Muscle of leg (tissue), 11 donors: ENCODE results near the gene MMP25. TPM values are rescaled to one million over a fixed set of nuclear protein-coding genes. Genes with fewer than 3 reads are reported as not detected.

ENCODE experiments used
- DNase-seq: peaks from one replicate; pipeline ENCODE4 v3.0.0; 2013
- H3K27ac ChIP-seq: one replicate; pipeline ENCODE4 v1.5.1; 2013; ENCODE audit warnings: mild to moderate bottlenecking, low read length, control low read depth
- H3K27me3 ChIP-seq: one replicate; pipeline ENCODE4 v1.6.1; 2013; ENCODE audit warnings: low read length; ENCODE audit not compliant: control insufficient read depth, insufficient read depth
- H3K36me3 ChIP-seq: one replicate; pipeline ENCODE4 v1.6.1; 2013; ENCODE audit warnings: low read length; ENCODE audit not compliant: control insufficient read depth, insufficient read depth
- H3K4me1 ChIP-seq: one replicate; pipeline ENCODE4 v1.6.1; 2013; ENCODE audit warnings: low read length; ENCODE audit not compliant: control insufficient read depth, insufficient read depth
- H3K4me3 ChIP-seq: one replicate; pipeline ENCODE4 v1.5.1; 2013; ENCODE audit warnings: low read length, control low read depth
- H3K9me3 ChIP-seq: replicated peaks from 2 replicates; pipeline ENCODE4 v1.6.1; 2013; ENCODE audit warnings: low read depth, low read length; ENCODE audit not compliant: control insufficient read depth
- WGBS: methylation state at CpG from one replicate; pipeline ENCODE4 v1.1.5; 2013; ENCODE audit warnings: missing lambda C conversion rate; ENCODE audit not compliant: insufficient coverage; 5-methylcytosine and 5-hydroxymethylcytosine counted together
- polyA plus RNA-seq, 8 donors: library from polyadenylated mRNA; unstranded; fragments of 120-200 nt; gene quantifications; one replicate each; pipeline versions ENCODE4 v1.2.1 to v1.2.3, GENCODE V29; 2013; ENCODE audit warnings: inconsistent platforms in 1 of 8, low replicate concordance in 1 of 8; ENCODE audit not compliant: insufficient read length in 8 of 8, insufficient read depth in 1 of 8
- total RNA-seq: library from RNA; stranded (reverse); fragments of 120-200 nt; gene quantifications from one replicate; pipeline ENCODE4 v1.2.4, GENCODE V29; 2013

The MMP25 gene
- total and polyA plus RNA-seq, 9 donors: 0.58 to 3.0 (median 1.7) TPM

DNA sequence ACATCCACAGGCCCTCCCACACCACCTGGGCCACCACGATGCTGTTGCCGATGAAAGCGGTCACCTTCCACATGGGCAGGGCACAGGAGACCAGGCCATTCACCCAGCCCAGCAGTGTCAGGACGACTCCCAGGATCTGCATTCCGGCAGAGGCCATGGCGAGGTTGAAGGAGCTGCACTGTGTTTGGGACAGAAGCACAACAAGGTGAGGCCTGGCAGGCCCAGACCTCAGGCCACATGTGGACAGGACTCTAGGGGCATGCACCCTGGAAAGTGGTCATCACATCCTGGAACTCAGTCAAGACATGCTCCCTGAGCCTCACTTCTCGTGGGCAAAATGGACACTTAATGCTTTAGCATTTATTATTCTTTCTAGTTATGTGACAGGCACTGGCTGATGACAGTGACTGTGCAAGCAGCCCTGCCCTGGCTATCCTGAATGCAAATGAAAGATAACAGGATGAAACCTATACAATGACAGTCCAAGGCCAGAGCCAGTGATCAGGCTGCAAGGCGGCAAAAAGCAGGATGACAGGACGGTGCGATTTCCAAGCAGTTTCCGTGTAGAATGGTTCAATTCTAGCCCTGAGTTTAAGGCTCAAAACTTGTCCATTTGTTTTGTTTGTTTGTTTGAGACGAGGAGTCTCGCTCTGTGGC, 30.4 kb upstream of the MMP25 start:
- Histone ChIP-seq H3K4me3 (no peak overlapping the region), H3K27ac (no peak overlapping the region), H3K36me3 (no peaks in the 10 kb centered on the region), H3K4me1 (peaks cover 32% of the 10 kb centered on the region), H3K27me3 (peaks cover 84% of the 10 kb centered on the region), H3K9me3 (no peaks in the 10 kb centered on the region)
- WGBS: 83% methylated on average over 9 of the region's 13 CpGs
- no peak for DNase-seq

DNA sequence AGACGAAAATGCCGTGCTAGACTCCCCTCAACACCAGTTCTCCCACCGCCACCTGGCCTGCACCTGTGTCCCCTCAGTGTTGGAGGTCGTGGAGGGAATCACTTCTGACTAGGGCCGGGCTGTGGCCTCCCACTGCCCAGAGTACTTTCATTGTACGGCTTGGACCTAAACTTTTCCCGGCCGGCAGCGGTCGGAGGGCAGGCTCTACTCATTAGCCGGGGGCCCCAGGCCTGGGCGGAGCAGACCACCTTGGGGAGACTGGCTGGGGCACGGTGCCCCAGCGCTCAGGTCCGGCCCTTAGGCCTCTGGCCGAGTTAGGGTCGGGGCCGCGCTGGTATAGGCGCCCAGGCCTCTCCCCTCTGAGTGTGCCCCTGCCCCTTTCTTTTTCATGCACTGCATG, 29.0 kb upstream of the MMP25 start:
- peaks cover 37% of the 10 kb centered on the region for H3K4me1 ChIP-seq
- DNase-seq: no peak
- no peak overlapping the region for H3K27ac ChIP-seq
- no peaks in the 10 kb centered on the region for H3K9me3 ChIP-seq
- 20% methylated on average over 17 of the region's 20 CpGs for WGBS
- no peak overlapping the region for H3K4me3 ChIP-seq
- H3K27me3 ChIP-seq: peaks cover 71% of the 10 kb centered on the region
- H3K36me3 ChIP-seq: peaks cover 3% of the 10 kb centered on the region

DNA sequence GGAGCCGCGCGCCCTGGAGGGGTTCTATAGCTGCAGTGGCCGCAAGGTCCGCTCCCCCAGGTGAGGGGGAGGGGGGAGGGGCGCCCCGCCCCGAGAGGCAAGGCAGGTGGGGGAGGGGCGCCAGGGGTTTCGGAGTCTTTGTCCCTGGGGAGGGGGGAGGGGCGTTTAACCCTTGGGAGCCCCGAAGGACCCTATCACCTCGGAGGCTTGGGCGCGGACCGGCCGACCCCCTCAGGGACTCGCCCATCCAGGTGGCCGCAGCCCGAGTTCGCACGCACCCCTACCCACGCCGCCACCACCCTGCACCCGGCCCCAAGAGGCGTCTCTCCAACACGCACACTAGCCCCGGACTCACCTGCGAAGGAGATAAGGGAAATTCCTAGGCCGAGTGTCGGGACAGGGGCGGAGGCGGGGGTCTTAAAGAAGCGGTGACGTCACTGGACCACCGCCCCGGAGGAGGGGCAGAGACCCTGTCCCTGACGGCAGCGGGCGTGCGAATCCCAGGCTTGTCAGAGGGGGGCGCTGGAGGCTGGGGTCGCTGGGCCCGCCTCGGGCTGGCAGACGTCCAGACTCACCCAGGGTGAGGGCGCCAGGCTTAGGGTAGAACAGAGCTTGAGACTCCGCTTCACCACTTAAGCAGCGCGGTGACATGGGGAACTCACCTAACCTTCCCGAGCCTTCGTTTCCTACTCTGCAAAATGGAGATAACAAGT, 28.4 kb upstream of the MMP25 start, which contains the start of gene CLDN6:
Gene CLDN6 (minus strand): TSS at position 390 of the 713 bp plus-strand sequence. CDS start 2,162 bp downstream, outside the sequence.
- Histone ChIP-seq H3K9me3 (no peaks in the 10 kb centered on the region), H3K4me1 (peaks cover 41% of the 10 kb centered on the region), H3K36me3 (peaks cover 3% of the 10 kb centered on the region), H3K27me3 (peaks cover 65% of the 10 kb centered on the region), H3K27ac (no peak within 1 kb of the TSS), H3K4me3 (no peak within 1 kb of the TSS)
- no peak for DNase-seq
- 3% methylated on average over 34 of the region's 52 CpGs for WGBS

DNA sequence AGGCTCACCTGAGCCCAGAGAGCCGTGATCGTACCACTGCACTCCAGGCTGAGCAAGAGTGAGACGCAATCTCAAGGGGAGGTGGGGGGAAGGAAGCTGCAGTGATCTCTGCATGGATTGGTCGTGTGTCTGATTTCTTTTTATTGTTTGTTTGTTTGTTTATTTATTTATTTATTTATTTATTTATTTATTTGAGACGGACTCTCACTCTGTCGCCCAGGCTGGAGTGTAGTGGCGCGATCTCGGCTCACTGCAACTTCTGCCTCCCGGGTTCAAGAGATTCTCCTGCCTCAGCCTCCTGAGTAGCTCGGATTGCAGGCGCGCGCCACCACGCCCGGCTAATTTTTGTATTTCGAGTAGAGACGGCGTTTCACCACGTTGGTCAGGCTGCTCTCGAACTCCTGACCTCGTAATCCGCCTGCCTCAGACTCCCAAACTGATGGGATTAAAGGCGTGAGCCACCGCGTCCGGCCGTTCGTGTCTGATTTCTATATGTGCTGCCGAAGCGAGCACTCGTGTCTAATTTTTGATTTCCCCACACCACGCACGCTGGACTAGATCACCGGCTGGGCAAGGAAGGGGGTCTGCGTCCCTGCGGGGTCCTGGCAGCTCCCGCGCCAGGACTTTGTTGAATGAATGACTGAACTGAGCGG, 26.6 kb upstream of the MMP25 start:
- Histone ChIP-seq H3K9me3 (no peaks in the 10 kb centered on the region), H3K27me3 (peaks cover 47% of the 10 kb centered on the region), H3K4me3 (peak overlapping the region; percentile 65), H3K27ac (peak overlapping the region; percentile 29), H3K4me1 (peaks cover 52% of the 10 kb centered on the region), H3K36me3 (peaks cover 3% of the 10 kb centered on the region)
- WGBS: 26% methylated on average over 35 of the region's 40 CpGs
- no peak for DNase-seq

DNA sequence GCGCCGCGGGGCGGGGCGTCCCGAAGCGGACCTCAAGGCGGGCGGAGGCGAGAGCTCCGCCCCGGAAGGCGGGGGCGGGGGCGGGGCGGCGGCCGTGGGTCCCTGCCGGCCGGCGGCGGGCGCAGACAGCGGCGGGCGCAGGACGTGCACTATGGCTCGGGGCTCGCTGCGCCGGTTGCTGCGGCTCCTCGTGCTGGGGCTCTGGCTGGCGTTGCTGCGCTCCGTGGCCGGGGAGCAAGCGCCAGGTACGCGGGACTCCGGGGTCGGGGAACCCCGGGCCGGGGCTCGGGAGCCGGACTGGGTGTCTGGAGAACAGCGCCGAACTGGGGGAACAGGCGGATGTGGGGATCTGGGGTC, 26.1 kb upstream of the MMP25 start, which contains the start of gene TNFRSF12A:
Gene TNFRSF12A (plus strand): TSS at position 122 of the 357 bp plus-strand sequence. CDS start 30 bp downstream, at position 152.
- under 1% methylated on average over 45 of the region's 49 CpGs for WGBS

DNA sequence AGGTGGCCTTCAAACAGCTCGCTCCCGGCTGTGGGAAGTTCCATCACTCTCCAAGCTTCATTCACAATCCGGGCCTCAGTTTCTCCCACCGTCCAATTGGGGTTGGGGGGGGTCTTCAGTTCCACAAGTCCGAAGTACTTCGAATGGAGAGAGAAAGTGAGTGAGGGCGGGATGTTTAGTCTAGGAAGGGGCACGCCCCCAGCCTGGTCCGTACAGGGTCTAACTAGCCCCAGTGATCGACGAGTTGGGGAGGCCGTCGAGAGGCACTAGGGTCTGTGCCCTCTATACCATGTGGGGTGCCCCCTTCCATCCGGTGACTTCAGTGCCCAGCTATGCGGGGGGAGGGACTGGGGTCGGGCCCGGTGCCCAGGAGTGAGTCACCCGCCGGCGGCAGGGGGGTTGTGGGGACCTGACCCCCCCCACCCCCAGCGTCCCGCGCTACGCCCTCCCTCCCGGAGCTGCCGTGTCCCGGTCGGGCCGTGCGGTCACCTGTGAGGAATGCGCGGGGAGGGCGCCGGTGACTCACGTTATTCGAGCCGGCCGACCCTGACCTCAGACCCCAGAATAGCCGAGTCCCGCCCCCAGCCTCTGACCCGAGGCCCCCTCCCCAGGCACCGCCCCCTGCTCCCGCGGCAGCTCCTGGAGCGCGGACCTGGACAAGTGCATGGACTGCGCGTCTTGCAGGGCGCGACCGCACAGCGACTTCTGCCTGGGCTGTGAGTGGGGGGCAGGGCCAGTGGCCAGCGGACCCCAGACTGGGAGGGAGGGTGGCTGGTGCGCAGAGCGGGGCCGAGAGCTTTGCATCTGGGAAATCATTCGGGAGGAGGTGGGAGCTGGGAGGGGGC, 25.5 kb upstream of the MMP25 start:
- Histone ChIP-seq H3K9me3 (no peaks in the 10 kb centered on the region), H3K36me3 (peaks cover 10% of the 10 kb centered on the region), H3K27ac (peak overlapping the region; percentile 98), H3K4me1 (peaks cover 52% of the 10 kb centered on the region), H3K4me3 (peak overlapping the region; percentile 65), H3K27me3 (peaks cover 36% of the 10 kb centered on the region)
- peak; percentile 76 for DNase-seq
- under 1% methylated on average over 40 of the region's 57 CpGs for WGBS

More for the DNA sequence above, 26.1 kb upstream of the MMP25 start, which contains the start of gene TNFRSF12A:
- Histone ChIP-seq H3K4me3 (peak within 1 kb of the TSS; percentile 65), H3K27ac (peak within 1 kb of the TSS; percentile 98), H3K36me3 (peaks cover 4% of the 10 kb centered on the region), H3K27me3 (peaks cover 42% of the 10 kb centered on the region), H3K4me1 (peaks cover 52% of the 10 kb centered on the region), H3K9me3 (no peaks in the 10 kb centered on the region)
- peak; percentile 88 for DNase-seq

DNA sequence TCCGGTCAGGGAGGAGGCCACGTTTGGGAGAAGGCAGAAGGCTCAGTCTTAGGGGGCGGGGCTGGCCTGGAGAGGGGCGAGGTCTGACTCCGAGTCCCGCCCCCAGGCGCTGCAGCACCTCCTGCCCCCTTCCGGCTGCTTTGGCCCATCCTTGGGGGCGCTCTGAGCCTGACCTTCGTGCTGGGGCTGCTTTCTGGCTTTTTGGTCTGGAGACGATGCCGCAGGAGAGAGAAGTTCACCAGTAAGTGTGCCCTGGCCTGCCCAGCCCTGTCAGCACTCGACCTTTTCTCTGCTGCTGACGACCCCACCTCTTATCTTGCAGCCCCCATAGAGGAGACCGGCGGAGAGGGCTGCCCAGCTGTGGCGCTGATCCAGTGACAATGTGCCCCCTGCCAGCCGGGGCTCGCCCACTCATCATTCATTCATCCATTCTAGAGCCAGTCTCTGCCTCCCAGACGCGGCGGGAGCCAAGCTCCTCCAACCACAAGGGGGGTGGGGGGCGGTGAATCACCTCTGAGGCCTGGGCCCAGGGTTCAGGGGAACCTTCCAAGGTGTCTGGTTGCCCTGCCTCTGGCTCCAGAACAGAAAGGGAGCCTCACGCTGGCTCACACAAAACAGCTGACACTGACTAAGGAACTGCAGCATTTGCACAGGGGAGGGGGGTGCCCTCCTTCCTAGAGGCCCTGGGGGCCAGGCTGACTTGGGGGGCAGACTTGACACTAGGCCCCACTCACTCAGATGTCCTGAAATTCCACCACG, 24.7 kb upstream of the MMP25 start:
- Histone ChIP-seq H3K9me3 (no peaks in the 10 kb centered on the region), H3K27me3 (peaks cover 30% of the 10 kb centered on the region), H3K4me3 (peak overlapping the region; percentile 65), H3K36me3 (peaks cover 18% of the 10 kb centered on the region), H3K27ac (peak overlapping the region; percentile 98), H3K4me1 (peaks cover 52% of the 10 kb centered on the region)
- DNase-seq: peak; percentile 88
- 3% methylated on average over 16 of the region's 25 CpGs for WGBS

DNA sequence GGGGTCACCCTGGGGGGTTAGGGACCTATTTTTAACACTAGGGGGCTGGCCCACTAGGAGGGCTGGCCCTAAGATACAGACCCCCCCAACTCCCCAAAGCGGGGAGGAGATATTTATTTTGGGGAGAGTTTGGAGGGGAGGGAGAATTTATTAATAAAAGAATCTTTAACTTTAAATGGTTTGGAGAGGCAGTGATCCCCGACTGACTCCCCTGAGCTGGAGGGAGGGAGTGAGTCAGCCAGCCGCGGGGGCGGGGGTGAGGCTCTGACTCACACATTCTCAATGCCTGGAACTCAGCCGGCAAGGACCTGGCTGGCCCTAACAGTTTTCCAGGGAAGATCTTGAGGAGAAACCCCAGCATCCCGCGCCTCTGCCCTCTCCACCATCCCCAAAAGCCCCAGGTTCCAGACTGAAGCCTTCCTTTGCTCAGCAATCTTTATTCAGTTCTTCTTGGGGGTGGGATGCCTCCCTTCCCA, 24.1 kb upstream of the MMP25 start:
- H3K36me3 ChIP-seq: peaks cover 24% of the 10 kb centered on the region
- H3K27ac ChIP-seq: peak overlapping the region; percentile 98
- peak overlapping the region; percentile 65 for H3K4me3 ChIP-seq
- WGBS: 8% methylated on average over 5 of the region's 8 CpGs
- H3K9me3 ChIP-seq: no peaks in the 10 kb centered on the region
- peaks cover 54% of the 10 kb centered on the region for H3K4me1 ChIP-seq
- H3K27me3 ChIP-seq: peaks cover 26% of the 10 kb centered on the region
- DNase-seq: peak; percentile 97
